ENCODE data around the gene SPOCK3. TPM values are rescaled to one million over a fixed set of nuclear protein-coding genes. Genes with fewer than 3 reads are reported as not detected.

Gene SPOCK3
- total and polyA plus RNA-seq, 2 of the 13 experiments (the other 11 are each of a cell fraction or from before 2014, with no cell fraction given), result not detected

DNA sequence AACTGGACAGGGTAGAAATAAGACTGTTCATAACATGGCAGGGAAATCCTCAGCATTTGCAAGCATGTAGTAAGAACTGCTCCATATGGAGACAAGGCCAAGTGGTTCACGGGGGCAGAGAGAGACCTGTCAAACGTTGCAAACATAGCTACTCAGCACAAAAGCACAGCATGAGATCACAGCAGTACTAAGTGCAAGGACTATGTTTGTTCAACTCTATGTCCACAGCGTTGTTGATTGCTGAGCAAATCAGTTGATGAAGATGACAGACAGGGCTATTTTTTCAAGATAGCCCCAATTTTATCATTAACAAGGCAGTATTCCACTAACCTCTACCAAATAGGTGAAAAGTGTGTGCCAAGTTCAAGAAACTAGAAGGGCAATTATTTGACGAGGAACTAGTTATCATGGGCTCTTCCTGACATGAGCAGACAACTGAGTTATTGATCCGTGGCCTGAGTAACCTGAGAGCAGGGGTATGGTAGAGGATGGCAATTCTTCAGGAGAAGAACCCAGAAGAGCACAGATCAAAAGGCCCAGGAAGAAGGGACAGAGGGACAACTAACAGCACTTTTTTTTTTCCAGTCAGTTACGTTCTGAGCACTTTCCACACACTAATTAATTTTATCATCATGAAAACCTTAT is 57.4 kb downstream of the SPOCK3 start (continued):
- no peak for TF ChIP-seq HIC2 (CRISPR knock-in tag; IDR thresholded peaks at IDR 0.05; ENCODE audit: low read depth)
- TF ChIP-seq, protein P1, sequence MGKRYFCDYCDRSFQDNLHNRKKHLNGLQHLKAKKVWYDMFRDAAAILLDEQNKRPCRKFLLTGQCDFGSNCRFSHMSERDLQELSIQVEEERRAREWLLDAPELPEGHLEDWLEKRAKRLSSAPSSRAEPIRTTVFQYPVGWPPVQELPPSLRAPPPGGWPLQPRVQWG (CRISPR knock-in tag; IDR thresholded peaks at IDR 0.05; ENCODE audit: borderline replicate concordance, low read depth), result no peak
- no peak for TF ChIP-seq ZNF513 (CRISPR knock-in tag; conservative IDR thresholded peaks at IDR 0.05)
- TF ChIP-seq, protein P2, sequence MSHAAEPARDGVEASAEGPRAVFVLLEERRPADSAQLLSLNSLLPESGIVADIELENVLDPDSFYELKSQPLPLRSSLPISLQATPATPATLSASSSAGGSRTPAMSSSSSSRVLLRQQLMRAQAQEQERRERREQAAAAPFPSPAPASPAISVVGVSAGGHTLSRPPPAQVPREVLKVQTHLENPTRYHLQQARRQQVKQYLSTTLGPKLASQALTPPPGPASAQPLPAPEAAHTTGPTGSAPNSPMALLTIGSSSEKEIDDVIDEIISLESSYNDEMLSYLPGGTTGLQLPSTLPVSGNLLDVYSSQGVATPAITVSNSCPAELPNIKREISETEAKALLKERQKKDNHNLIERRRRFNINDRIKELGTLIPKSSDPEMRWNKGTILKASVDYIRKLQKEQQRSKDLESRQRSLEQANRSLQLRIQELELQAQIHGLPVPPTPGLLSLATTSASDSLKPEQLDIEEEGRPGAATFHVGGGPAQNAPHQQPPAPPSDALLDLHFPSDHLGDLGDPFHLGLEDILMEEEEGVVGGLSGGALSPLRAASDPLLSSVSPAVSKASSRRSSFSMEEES (CRISPR knock-in tag; IDR thresholded peaks at IDR 0.05), result no peak
- no peak for TF ChIP-seq RBFOX2 (IDR thresholded peaks at IDR 0.05; ENCODE audit: low read depth, low read length)
- no peak for TF ChIP-seq ZUFSP (CRISPR knock-in tag; IDR thresholded peaks at IDR 0.05; ENCODE audit: borderline replicate concordance)
- no peak for TF ChIP-seq ZNF430 (CRISPR knock-in tag; IDR thresholded peaks at IDR 0.05)
- TF ChIP-seq STAG1 (CRISPR knock-in tag; IDR thresholded peaks at IDR 0.05), result no peak
- no peak for TF ChIP-seq ZNF724P (CRISPR knock-in tag; IDR thresholded peaks at IDR 0.05; ENCODE audit: borderline replicate concordance)
- TF ChIP-seq, protein P3, sequence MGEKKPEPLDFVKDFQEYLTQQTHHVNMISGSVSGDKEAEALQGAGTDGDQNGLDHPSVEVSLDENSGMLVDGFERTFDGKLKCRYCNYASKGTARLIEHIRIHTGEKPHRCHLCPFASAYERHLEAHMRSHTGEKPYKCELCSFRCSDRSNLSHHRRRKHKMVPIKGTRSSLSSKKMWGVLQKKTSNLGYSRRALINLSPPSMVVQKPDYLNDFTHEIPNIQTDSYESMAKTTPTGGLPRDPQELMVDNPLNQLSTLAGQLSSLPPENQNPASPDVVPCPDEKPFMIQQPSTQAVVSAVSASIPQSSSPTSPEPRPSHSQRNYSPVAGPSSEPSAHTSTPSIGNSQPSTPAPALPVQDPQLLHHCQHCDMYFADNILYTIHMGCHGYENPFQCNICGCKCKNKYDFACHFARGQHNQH (CRISPR knock-in tag; IDR thresholded peaks at IDR 0.05), result no peak
- no peak for TF ChIP-seq ZNF232 (CRISPR knock-in tag; IDR thresholded peaks at IDR 0.05; ENCODE audit: borderline replicate concordance)
- no peak for TF ChIP-seq BHLHE40 (IDR thresholded peaks at IDR 0.05; ENCODE audit: low read length)
- TF ChIP-seq SRF (IDR thresholded peaks at IDR 0.05; ENCODE audit: low read depth, low read length), result no peak
